WERI-Rb-1 (cell line): ENCODE data around the gene ZNF770.
"Not testable (repeated sequence)": the region's sequence is repeated elsewhere in the genome, so short reads cannot be mapped to it uniquely, and the experiment has no call there.

Source experiments
- DNase-seq: peaks from one replicate; pipeline ENCODE4 v3.0.0-alpha.2; 2020
- H3K27ac ChIP-seq: fragments of 250-450 bp; sonication (Bioruptor Pico); 2 replicates; pipeline ENCODE4 v1.5.1; 2020; ENCODE audit warnings: mild to moderate bottlenecking, moderate library complexity
- H3K27me3 ChIP-seq: fragments of 250-450 bp; sonication (Bioruptor Pico); 2 replicates; pipeline ENCODE4 v1.5.1; 2021; ENCODE audit warnings: mild to moderate bottlenecking, low read depth, moderate library complexity; ENCODE audit not compliant: insufficient read depth, severe bottlenecking
- H3K36me3 ChIP-seq: fragments of 250-450 bp; sonication (Bioruptor Pico); 2 replicates; pipeline ENCODE4 v1.5.1; 2020; ENCODE audit warnings: mild to moderate bottlenecking, moderate library complexity
- H3K4me3 ChIP-seq: 2 replicates; pipeline ENCODE4 v1.5.1; 2011; ENCODE audit warnings: low read depth, mild to moderate bottlenecking, control low read depth, low read length
- H3K9me3 ChIP-seq: fragments of 250-450 bp; sonication (Bioruptor Pico); 2 replicates; pipeline ENCODE4 v1.5.1; 2021; ENCODE audit warnings: mild to moderate bottlenecking, moderate library complexity; ENCODE audit not compliant: severe bottlenecking
- TF ChIP-seq, protein P1 (sequence below): IDR thresholded peaks from 2 replicates; pipeline ENCODE4 v1.5.1; 2011; ENCODE audit warnings: low read depth, mild to moderate bottlenecking, control low read depth, inconsistent platforms, low read length

The ZNF770 gene

DNA sequence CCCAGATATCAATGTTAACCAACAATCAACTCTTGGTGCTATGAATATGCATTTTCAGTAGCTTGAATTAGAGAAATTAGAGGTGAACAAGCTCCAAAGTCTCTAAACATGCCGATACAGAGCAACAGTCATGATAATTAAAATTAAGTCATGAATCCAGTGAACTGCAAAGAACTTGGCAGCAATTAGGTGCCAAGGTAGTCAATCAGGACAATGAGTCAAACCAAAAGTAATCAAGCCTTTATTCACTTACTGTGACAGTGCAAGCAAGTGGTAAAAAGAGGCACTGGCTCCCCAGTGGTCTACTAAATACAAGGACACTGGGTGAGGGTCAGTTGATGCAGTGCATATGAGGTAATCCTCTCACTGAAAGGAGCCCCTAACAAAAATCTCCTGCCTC is 1.8 kb downstream of the ZNF770 start:
- no peaks in the 10 kb centered on the region for H3K27me3 ChIP-seq
- H3K4me3 ChIP-seq: no peak overlapping the region
- peaks cover 41% of the 10 kb centered on the region for H3K36me3 ChIP-seq
- DNase-seq: no peak
- no peaks in the 10 kb centered on the region for H3K9me3 ChIP-seq
- no peak overlapping the region for H3K27ac ChIP-seq
- TF ChIP-seq, protein P1, sequence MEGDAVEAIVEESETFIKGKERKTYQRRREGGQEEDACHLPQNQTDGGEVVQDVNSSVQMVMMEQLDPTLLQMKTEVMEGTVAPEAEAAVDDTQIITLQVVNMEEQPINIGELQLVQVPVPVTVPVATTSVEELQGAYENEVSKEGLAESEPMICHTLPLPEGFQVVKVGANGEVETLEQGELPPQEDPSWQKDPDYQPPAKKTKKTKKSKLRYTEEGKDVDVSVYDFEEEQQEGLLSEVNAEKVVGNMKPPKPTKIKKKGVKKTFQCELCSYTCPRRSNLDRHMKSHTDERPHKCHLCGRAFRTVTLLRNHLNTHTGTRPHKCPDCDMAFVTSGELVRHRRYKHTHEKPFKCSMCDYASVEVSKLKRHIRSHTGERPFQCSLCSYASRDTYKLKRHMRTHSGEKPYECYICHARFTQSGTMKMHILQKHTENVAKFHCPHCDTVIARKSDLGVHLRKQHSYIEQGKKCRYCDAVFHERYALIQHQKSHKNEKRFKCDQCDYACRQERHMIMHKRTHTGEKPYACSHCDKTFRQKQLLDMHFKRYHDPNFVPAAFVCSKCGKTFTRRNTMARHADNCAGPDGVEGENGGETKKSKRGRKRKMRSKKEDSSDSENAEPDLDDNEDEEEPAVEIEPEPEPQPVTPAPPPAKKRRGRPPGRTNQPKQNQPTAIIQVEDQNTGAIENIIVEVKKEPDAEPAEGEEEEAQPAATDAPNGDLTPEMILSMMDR: no peak

DNA sequence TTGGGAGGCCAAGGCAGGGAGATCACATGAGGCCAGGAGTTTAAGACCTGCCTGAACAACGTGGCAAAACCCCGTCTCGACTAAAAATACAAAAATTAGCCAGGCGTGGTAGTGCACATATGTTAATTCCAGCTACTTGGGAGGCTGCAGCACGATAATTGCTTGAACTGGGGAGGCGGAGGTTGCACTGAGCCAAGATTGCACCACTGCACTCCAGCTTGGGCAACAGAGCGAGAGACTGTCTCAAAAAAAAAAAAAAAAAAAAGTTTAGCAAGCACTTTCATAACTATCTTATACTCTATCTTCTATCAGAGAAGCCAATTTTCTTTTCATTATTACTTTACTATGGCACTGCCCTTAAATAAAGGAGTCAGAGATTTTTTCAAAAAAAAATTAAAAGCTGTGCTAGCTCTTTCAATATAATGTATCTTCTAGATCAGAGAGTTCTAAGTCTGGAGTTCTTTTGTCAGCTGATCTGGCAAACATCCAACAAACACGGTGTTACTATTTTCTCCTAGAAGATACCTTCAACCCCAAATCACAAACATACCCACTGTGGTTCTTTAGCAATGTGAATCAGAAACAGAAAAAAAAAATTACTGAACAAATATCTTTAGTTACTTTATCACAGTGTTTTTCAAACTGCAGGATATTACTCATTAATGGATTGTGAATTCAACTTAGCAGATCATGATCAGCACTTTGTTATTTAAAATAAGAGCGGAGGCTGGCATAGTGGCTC is 3.0 kb downstream of the ZNF770 start:
- peaks cover 41% of the 10 kb centered on the region for H3K36me3 ChIP-seq
- no peaks in the 10 kb centered on the region for H3K9me3 ChIP-seq
- H3K27ac ChIP-seq: no peak overlapping the region
- DNase-seq: no peak
- H3K4me3 ChIP-seq: no peak overlapping the region
- TF ChIP-seq, protein P1: no peak
- H3K27me3 ChIP-seq: no peaks in the 10 kb centered on the region

DNA sequence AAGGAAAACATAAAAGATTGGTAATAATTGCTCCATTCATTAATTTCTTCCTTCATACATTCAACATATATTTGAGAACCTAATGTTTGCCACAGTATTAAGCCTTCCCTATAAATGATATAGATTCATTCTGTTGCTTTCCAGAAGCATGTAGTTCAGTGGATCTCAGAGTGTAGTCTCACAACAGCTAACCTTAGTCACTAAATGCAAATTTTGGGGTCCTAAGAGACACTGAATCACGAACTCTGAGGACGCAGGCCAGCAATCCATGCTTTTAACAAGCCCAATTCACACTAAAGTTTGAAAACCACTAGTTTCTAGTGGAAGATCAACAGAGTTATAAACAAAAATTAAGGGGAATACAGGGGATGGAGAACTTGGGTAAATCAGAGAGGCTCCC is 11.3 kb downstream of the ZNF770 start:
- H3K9me3 ChIP-seq: no peaks in the 10 kb centered on the region
- no peak overlapping the region for H3K4me3 ChIP-seq
- DNase-seq: no peak
- peaks cover 2% of the 10 kb centered on the region; the same call in 1 of the 2 replicates for H3K36me3 ChIP-seq
- no peaks in the 10 kb centered on the region for H3K27me3 ChIP-seq
- TF ChIP-seq, protein P1: no peak
- H3K27ac ChIP-seq: no peak overlapping the region

DNA sequence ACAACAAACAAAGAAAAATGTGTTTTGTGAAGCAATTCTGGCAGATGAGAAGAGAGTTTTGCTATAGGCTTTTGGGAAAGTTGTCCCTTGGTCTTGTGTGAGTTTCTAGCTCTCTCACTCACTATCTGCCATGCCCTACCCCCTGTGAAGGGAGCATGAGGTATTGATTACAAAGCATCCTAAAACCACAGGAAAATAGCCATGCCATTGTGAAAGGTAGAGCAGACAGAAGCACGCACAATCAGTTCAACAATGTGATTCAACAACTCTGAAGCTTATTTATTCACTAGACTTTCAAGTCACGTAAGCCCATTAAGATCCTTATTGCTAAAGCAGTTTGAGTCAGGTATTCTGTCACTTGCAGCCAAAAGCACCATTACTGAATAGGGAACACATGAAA is 12.0 kb downstream of the ZNF770 start:
- TF ChIP-seq, protein P1: no peak
- Histone ChIP-seq H3K27me3 (no peaks in the 10 kb centered on the region), H3K27ac (no peak overlapping the region), H3K9me3 (no peaks in the 10 kb centered on the region), H3K4me3 (no peak overlapping the region), H3K36me3 (peaks cover 2% of the 10 kb centered on the region; the same call in 1 of the 2 replicates)
- no peak for DNase-seq

DNA sequence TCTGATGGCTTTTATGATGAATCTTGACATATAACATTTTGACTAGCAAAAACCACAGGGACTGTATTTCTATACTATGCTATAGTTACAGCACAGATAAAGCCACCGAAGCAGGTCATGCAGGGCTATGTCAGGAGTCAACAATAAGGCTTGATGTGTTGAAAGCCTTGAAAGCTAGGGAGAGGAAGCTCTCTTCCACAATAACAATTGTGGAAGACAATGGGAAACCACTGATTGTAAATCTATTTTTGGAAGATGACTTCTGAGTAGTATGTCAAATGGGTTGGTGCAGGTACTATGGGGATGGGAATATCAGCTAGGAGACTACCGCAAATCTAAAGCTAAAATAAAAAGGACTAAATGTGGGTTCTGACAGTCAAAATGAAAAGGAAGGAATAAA is 14.6 kb downstream of the ZNF770 start:
- Histone ChIP-seq H3K27ac (no peak overlapping the region), H3K27me3 (no peaks in the 10 kb centered on the region), H3K4me3 (no peak overlapping the region), H3K36me3 (peaks cover 5% of the 10 kb centered on the region; the same call in 1 of the 2 replicates), H3K9me3 (no peaks in the 10 kb centered on the region)
- TF ChIP-seq, protein P1: no peak
- DNase-seq: no peak

DNA sequence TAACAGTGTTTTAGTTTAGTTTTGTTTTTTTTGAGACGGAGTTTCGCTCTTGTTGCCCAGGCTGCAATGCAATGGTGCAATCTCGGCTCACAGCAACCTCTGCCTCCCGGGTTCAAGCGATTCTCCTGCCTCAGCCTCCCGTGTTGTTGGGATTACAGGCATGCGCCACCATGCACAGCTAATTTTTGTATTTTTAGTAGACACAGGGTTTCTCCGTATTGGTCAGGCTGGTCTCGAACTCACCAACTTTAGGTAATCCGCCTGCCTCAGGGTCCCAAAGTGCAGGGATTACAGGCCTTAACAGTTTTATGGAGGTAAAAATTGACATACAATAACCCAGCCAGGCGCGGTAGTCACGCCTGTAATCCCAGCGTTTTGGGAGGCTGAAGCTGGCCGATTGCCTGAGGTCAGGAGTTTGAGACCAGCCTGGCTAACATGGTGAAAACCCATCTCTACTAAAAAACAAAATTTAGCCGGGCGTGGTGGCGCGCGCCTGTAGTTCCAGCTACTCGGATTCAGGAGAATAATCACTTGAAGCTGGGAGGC is 17.9 kb downstream of the ZNF770 start:
- H3K27me3 ChIP-seq, H3K9me3 ChIP-seq, DNase-seq: not testable (repeated sequence)
- peaks cover 14% of the 10 kb centered on the region; the same call in 1 of the 2 replicates for H3K36me3 ChIP-seq
- H3K27ac ChIP-seq: peak overlapping the region; percentile 35; the same call in 1 of the 2 replicates
- H3K4me3 ChIP-seq: peak overlapping the region; percentile 91
